Measurements from ENCODE around the gene NFATC2IP. TPM values are rescaled to one million over a fixed set of nuclear protein-coding genes. Genes with fewer than 3 reads are reported as not detected.
A peak's percentile ranks its signal among the peaks of the same experiment; 100 is the strongest.

The NFATC2IP gene
- total and polyA plus RNA-seq, 4 donors = 5.8 to 17.6 (median 11.9) TPM

- WGBS = under 1% methylated on average over 60 of the region's 60 CpGs
- DNase-seq (ENCODE audit: low spot score) = peak; percentile 91
- Histone ChIP-seq H3K36me3 (ENCODE audit: control insufficient read depth in 4 of 4, insufficient read depth in 3 of 4, low read depth in 1 of 4, low read length in 3 of 4) (peaks cover 0 to 7% (median 0%) of the 10 kb centered on the region in 4 donors), H3K4me1 (ENCODE audit: control insufficient read depth in 4 of 4, insufficient read depth in 4 of 4, low read length in 3 of 4) (peaks cover 0 to 27% (median 18%) of the 10 kb centered on the region in 4 donors), H3K27me3 (ENCODE audit: control insufficient read depth in 4 of 4, insufficient read depth in 4 of 4, low read length in 3 of 4) (no peaks in the 10 kb centered on the region), H3K4me3 (ENCODE audit: low read depth in 1 of 3, low read length in 3 of 3) (peak within 1 kb of the TSS; percentile 73 to 97 (median 79)), H3K27ac (ENCODE audit: low read depth in 1 of 2, low read length in 2 of 2) (peak within 1 kb of the TSS; percentile 15 to 38), H3K9me3 (ENCODE audit: control insufficient read depth in 4 of 4, low read length in 3 of 4) (no peaks in the 10 kb centered on the region), H3K9ac (ENCODE audit: low read depth in 1 of 2, low read length in 2 of 2) (peak within 1 kb of the TSS; percentile 15 to 21)
- peak; percentile 83 for TF ChIP-seq NR2F2 (IDR thresholded peaks at IDR 0.05)
- peak; percentile 79 for TF ChIP-seq REST (IDR thresholded peaks at IDR 0.05)
- peak; percentile 25 for TF ChIP-seq FOXA2 (IDR thresholded peaks at IDR 0.05)
- peak in 1 of 2 donors; percentile 79 for TF ChIP-seq EGR1 (IDR thresholded peaks at IDR 0.05; ENCODE audit: low read depth in 2 of 2)
- TF ChIP-seq HNF4A (conservative IDR thresholded peaks at IDR 0.05) = peak in 1 of 2 donors; percentile 33
- peak; percentile 97 for TF ChIP-seq ZBTB33 (IDR thresholded peaks at IDR 0.05)
- no peak for TF ChIP-seq JUND (IDR thresholded peaks at IDR 0.05)
- no peak for TF ChIP-seq RAD21 (IDR thresholded peaks at IDR 0.05)
- TF ChIP-seq GABPA (IDR thresholded peaks at IDR 0.05 in 1 of 2, conservative IDR thresholded peaks at IDR 0.05 in 1 of 2) = peak in 1 of 2 donors; percentile 85
- TF ChIP-seq ATF3 (IDR thresholded peaks at IDR 0.05) = peak; percentile 65
- peak; percentile 56 for TF ChIP-seq FOXA1 (IDR thresholded peaks at IDR 0.05)
- TF ChIP-seq SP1 (IDR thresholded peaks at IDR 0.05) = peak; percentile 49
- peak; percentile 100 for TF ChIP-seq YY1 (IDR thresholded peaks at IDR 0.05)
- peak; percentile 66 to 73 for TF ChIP-seq RXRA (IDR thresholded peaks at IDR 0.05)
- peak; percentile 35 for TF ChIP-seq TAF1 (conservative IDR thresholded peaks at IDR 0.05)
- TF ChIP-seq HNF4G (IDR thresholded peaks at IDR 0.05) = no peak
- no peak for TF ChIP-seq CTCF (IDR thresholded peaks at IDR 0.05; ENCODE audit: low read depth, low read length, missing input control)
- TF ChIP-seq MAX (IDR thresholded peaks at IDR 0.05) = no peak
These were observed 23.9 kb downstream of the NFATC2IP start, which contains the start of gene SPNS1 for GRCh38 chr16:28974437-28975157. Gene SPNS1, plus strand, starts transcription at chr16:28974778. Its CDS starts 374 bp downstream, at chr16:28975152.

Measured in liver (tissue), 9 donors.